ENCODE measurements around the gene IDH1. TPM values are rescaled to one million over a fixed set of nuclear protein-coding genes. Genes with fewer than 3 reads are reported as not detected.

IDH1 gene
- total and polyA plus RNA-seq, 2 of the 8 experiments (the other 6 are each of a cell fraction or from before 2014, with no cell fraction given), result 174 to 398 TPM

- H3K4ac ChIP-seq (replicated peaks; ENCODE audit: insufficient read length, low read depth, low read length), result no peak overlapping the region
- no peak for DNase-seq (ENCODE audit: low read depth in 1 of 2, low spot score in 2 of 2)
- H3K56ac ChIP-seq (replicated peaks; ENCODE audit: insufficient read length, low read depth, low read length), result no peak overlapping the region
- no peak overlapping the region for H4K91ac ChIP-seq (replicated peaks; ENCODE audit: insufficient read length, low read length)
- no peak overlapping the region for H3K18ac ChIP-seq (ENCODE audit: extremely low read depth, low read length)
- no peaks in the 10 kb centered on the region for H3K4me1 ChIP-seq (replicated peaks in 1 of 4; ENCODE audit: control insufficient read depth in 3 of 4, insufficient read depth in 4 of 4, low read length in 3 of 4)
- no peak overlapping the region for H3K4me2 ChIP-seq (ENCODE audit: insufficient read depth in 1 of 2, low read depth in 2 of 2, low read length in 2 of 2)
- H2BK5ac ChIP-seq (ENCODE audit: low read depth, low read length), result no peak overlapping the region
- no peak overlapping the region for H2BK15ac ChIP-seq (ENCODE audit: low read length)
- H2BK20ac ChIP-seq (ENCODE audit: low read length), result no peak overlapping the region
- H3K27ac ChIP-seq (ENCODE audit: low read depth, low read length), result no peak overlapping the region
- ChIA-PET POLR2A (ENCODE audit: partially characterized antibody) (no interaction called here), CTCF (ENCODE audit: partially characterized antibody) (no interaction called here)
- H3K79me1 ChIP-seq (ENCODE audit: low read depth, low read length), result no peaks in the 10 kb centered on the region
- no peak overlapping the region for H3K4me3 ChIP-seq (ENCODE audit: extremely low read depth in 1 of 4, insufficient read depth in 2 of 4, low read depth in 3 of 4, low read length in 4 of 4)
- no peak overlapping the region for H3K14ac ChIP-seq (ENCODE audit: insufficient read length)
- H2BK12ac ChIP-seq (ENCODE audit: low read depth, low read length), result no peak overlapping the region
- no peak overlapping the region for H3K23ac ChIP-seq (ENCODE audit: insufficient read length)
- H3K9ac ChIP-seq (replicated peaks in 1 of 4; ENCODE audit: extremely low read depth in 1 of 4, low read depth in 3 of 4, low read length in 3 of 4), result no peak overlapping the region
- H2AK5ac ChIP-seq (ENCODE audit: low read depth, low read length), result no peak overlapping the region
- H4K8ac ChIP-seq (ENCODE audit: extremely low read depth, insufficient read depth, low read length), result no peak overlapping the region
- H3K36me3 ChIP-seq (ENCODE audit: control insufficient read depth in 2 of 4, insufficient read depth in 4 of 4, low read length in 3 of 4), result peaks cover 2 to 25% (median 14%) of the 10 kb centered on the region in 4 experiments; a peak in 7 of 8 replicates
- H2AFZ ChIP-seq (ENCODE audit: low read length), result no peak overlapping the region
- peaks cover 0 to 20% of the 10 kb centered on the region in 2 experiments; a peak in 2 of 4 replicates for H3K79me2 ChIP-seq (ENCODE audit: control insufficient read depth in 1 of 2, insufficient read depth in 2 of 2, low read length in 2 of 2)
- H4K5ac ChIP-seq (ENCODE audit: insufficient read length, low read depth, low read length), result no peak overlapping the region
- FAIRE-seq, result no peak
- H2BK120ac ChIP-seq (replicated peaks; ENCODE audit: low read depth, low read length), result no peak overlapping the region
- H3K27me3 ChIP-seq (replicated peaks in 1 of 4; ENCODE audit: control insufficient read depth in 3 of 4, extremely low read depth in 1 of 4, insufficient read depth in 3 of 4, low read length in 3 of 4), result no peaks in the 10 kb centered on the region
- H4K20me1 ChIP-seq (replicated peaks in 1 of 2; ENCODE audit: control insufficient read depth in 1 of 2, insufficient read depth in 2 of 2, low read length in 2 of 2), result no peaks in the 10 kb centered on the region
- no peaks in the 10 kb centered on the region; a peak in 1 of 4 replicates for H3K9me3 ChIP-seq (ENCODE audit: insufficient read depth in 2 of 2, low read depth in 1 of 2, low read length in 1 of 2)
- H3K23me2 ChIP-seq (ENCODE audit: low read depth, low read length), result no peaks in the 10 kb centered on the region
- WGBS, 2 experiments (ENCODE audit: extremely low coverage in 1 of 2, insufficient coverage in 1 of 2, insufficient read length in 1 of 2, insufficient replicate concordance in 2 of 2, low coverage in 1 of 2, low lambda C conversion rate in 2 of 2, missing lambda C conversion rate in 1 of 2), result 73% methylated on average over 4 of the region's 4 CpGs; no CpG with 5 or more reads in 1 of the 2 experiments
- TF ChIP-seq SIX5 (IDR thresholded peaks at IDR 0.05; ENCODE audit: low read depth, low read length), result no peak
- TF ChIP-seq BCL11A (IDR thresholded peaks at IDR 0.05; ENCODE audit: low read depth in 2 of 2, low read length in 2 of 2), result no peak
- TF ChIP-seq EGR1 (IDR thresholded peaks at IDR 0.05; ENCODE audit: borderline replicate concordance, low read depth, low read length), result no peak
- no peak for TF ChIP-seq HDAC2 (IDR thresholded peaks at IDR 0.05; ENCODE audit: borderline replicate concordance in 1 of 2, low read depth in 2 of 2, low read length in 2 of 2)
- no peak for TF ChIP-seq KDM5A (IDR thresholded peaks at IDR 0.05; ENCODE audit: low read length)
- TF ChIP-seq E2F6 (IDR thresholded peaks at IDR 0.05), result no peak
- TF ChIP-seq NRF1 (IDR thresholded peaks at IDR 0.05; ENCODE audit: low read depth, low read length), result no peak
- no peak for TF ChIP-seq TAF7 (optimal IDR thresholded peaks at IDR 0.05; ENCODE audit: borderline replicate concordance, low read depth, low read length)
- no peak for TF ChIP-seq ZNF274 (IDR thresholded peaks at IDR 0.05; ENCODE audit: borderline replicate concordance, extremely low read depth, low read length)
- no peak for TF ChIP-seq CTBP2 (IDR thresholded peaks at IDR 0.05; ENCODE audit: borderline replicate concordance, insufficient read depth, insufficient read length, low read length)
- TF ChIP-seq POU5F1 (IDR thresholded peaks at IDR 0.05; ENCODE audit: low read depth, low read length), result no peak
- TF ChIP-seq SP4 (IDR thresholded peaks at IDR 0.05; ENCODE audit: low read length), result no peak
- no peak for TF ChIP-seq GABPA (IDR thresholded peaks at IDR 0.05; ENCODE audit: borderline replicate concordance, insufficient read depth, low read length)
Observed at GRCh38 chr2:208294482-208295024, 39.7 kb upstream of the IDH1 start.

Data from H1 (cell line).